ENCODE results near the gene ARID1B.

DNA sequence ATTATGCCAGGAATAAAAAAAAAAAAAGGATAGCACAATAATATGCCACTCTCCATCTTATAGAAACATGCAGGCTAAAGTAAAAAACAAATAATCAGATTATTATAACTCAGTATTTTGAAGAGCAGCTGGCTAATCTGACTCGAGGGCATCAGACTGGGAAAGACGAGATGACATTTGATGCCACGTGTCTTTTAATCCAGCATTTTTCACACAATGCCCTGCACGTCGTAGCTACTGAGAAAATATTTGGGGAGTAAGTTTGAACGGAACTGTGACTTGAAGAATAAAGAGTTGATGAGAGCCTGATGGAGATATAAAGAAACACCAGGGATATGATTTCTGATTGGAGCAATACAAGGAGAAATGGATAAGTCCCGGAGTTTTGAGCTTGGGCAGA lies 237.7 kb downstream of the ARID1B start:
- TF ChIP-seq, protein P1, sequence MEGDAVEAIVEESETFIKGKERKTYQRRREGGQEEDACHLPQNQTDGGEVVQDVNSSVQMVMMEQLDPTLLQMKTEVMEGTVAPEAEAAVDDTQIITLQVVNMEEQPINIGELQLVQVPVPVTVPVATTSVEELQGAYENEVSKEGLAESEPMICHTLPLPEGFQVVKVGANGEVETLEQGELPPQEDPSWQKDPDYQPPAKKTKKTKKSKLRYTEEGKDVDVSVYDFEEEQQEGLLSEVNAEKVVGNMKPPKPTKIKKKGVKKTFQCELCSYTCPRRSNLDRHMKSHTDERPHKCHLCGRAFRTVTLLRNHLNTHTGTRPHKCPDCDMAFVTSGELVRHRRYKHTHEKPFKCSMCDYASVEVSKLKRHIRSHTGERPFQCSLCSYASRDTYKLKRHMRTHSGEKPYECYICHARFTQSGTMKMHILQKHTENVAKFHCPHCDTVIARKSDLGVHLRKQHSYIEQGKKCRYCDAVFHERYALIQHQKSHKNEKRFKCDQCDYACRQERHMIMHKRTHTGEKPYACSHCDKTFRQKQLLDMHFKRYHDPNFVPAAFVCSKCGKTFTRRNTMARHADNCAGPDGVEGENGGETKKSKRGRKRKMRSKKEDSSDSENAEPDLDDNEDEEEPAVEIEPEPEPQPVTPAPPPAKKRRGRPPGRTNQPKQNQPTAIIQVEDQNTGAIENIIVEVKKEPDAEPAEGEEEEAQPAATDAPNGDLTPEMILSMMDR (IDR thresholded peaks at IDR 0.05) = no peak
- no peak for TF ChIP-seq POLR2A (IDR thresholded peaks at IDR 0.05)
